ENCODE measurements around the gene COG1. TPM values are rescaled to one million over a fixed set of nuclear protein-coding genes. Genes with fewer than 3 reads are reported as not detected.

The COG1 gene
- total and polyA plus RNA-seq, 12 donors: 27.1 to 97.2 (median 58.0) TPM

DNA sequence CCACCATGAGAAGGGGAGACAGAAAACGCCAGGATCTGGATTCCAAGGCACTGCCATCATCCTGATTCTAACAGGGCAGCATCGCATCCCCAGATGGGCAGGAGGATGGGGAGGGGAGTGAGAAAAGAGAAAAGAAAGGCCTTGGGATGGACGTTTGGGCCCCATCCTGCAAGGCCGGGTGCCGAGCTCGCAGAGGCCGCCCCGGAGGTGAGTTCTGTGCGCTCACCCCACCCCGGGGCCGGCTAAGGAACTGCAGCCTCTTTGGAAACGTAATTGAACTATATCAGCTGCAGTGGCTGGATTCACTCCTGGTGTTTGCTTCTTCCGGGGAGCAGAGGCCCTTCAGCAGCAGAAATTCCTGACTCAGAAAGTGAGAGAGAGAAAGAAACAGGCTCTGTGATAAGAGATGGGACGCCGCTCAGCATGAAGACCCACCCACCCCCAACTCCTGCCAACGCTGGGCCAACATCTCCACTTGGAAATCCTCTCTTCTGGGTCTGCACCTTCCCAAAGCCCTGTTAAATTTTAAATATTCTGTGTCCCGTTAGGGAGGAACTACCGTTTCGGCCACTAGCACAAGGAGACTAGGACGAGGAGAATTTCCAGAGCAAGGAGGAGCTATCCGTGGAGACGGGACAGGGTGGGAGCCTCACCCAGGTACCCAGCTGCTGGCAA, 36.6 kb upstream of the COG1 start:
- 15 to 18% methylated on average over 22 of the region's 22 CpGs for WGBS, 2 donors
- Histone ChIP-seq H3K9me3 (no peaks in the 10 kb centered on the region), H3K27me3 (peaks cover 0 to 40% (median 24%) of the 10 kb centered on the region in 7 donors), H3K4me1 (peaks cover 0 to 20% (median 8%) of the 10 kb centered on the region in 9 donors), H3K27ac (peak overlapping the region in 1 of 10 donors; percentile 10), H3K36me3 (no peaks in the 10 kb centered on the region), H3K4me3 (no peak overlapping the region)
- ATAC-seq: peak; percentile 81 to 95 (median 92)
- DNase-seq: peak; percentile 62 to 73
- TF ChIP-seq CTCF (IDR thresholded peaks at IDR 0.05): peak; percentile 50 to 89 (median 80)
- intact Hi-C loops (cut with DNase I): loop anchor here in 9 of 10 donors (1.0 to 10.0 kb wide), 9 partner anchors 64 to 602 kb away; partner anchors contain the start of gene SLC39A11 (in 1 of the 9)

GRCh38 chr17:73156887-73157520, 35.9 kb upstream of the COG1 start:
- intact Hi-C loops (cut with DNase I): loop anchor here in 9 of 10 donors (1.0 to 10.0 kb wide), 9 partner anchors 65 to 602 kb away; partner anchors contain the start of gene SLC39A11 (in 1 of the 9)
- peaks cover 0 to 20% (median 8%) of the 10 kb centered on the region in 9 donors for H3K4me1 ChIP-seq
- no peak for TF ChIP-seq CTCF (IDR thresholded peaks at IDR 0.05)
- no peak for DNase-seq
- peaks cover 0 to 47% (median 28%) of the 10 kb centered on the region in 7 donors for H3K27me3 ChIP-seq
- H3K27ac ChIP-seq: peak overlapping the region in 1 of 10 donors; percentile 10
- no peak overlapping the region for H3K4me3 ChIP-seq
- no peaks in the 10 kb centered on the region for H3K36me3 ChIP-seq
- H3K9me3 ChIP-seq: no peaks in the 10 kb centered on the region
- ATAC-seq: no peak
- 54 to 60% methylated on average over 8 of the region's 8 CpGs for WGBS, 2 donors

DNA sequence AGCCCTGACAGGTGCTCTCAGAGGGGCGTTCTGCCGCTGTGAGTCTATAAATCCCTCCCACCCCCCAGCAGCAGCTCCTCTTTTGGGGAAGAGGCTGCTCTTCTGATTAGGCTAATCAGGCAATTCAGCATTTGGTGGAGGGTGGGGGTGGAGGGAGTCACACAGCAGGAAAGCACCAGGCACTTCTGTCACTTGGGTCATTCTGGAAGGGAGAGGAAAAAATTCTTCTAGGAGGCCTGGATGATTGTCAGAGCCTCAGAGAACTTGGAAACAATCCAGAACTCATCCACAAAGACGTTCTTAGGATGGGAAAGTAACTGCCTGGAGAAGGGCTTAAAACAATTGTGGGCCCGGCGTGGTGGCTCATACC, 35.3 kb upstream of the COG1 start:
- H3K27me3 ChIP-seq: peaks cover 0 to 49% (median 31%) of the 10 kb centered on the region in 7 donors
- H3K4me3 ChIP-seq: no peak overlapping the region
- DNase-seq (no peak), ATAC-seq (no peak)
- no peak overlapping the region for H3K27ac ChIP-seq
- TF ChIP-seq CTCF (IDR thresholded peaks at IDR 0.05): no peak
- H3K36me3 ChIP-seq: no peaks in the 10 kb centered on the region
- H3K9me3 ChIP-seq: no peaks in the 10 kb centered on the region
- H3K4me1 ChIP-seq: peaks cover 0 to 20% (median 8%) of the 10 kb centered on the region in 9 donors
- intact Hi-C loops (cut with DNase I): loop anchor here in 9 of 10 donors (5.0 to 10.0 kb wide), 8 partner anchors 65 to 603 kb away; partner anchors contain the start of gene SLC39A11 (in 1 of the 9)
- 34 to 50% methylated on average over 5 of the region's 5 CpGs for WGBS, 2 donors

DNA sequence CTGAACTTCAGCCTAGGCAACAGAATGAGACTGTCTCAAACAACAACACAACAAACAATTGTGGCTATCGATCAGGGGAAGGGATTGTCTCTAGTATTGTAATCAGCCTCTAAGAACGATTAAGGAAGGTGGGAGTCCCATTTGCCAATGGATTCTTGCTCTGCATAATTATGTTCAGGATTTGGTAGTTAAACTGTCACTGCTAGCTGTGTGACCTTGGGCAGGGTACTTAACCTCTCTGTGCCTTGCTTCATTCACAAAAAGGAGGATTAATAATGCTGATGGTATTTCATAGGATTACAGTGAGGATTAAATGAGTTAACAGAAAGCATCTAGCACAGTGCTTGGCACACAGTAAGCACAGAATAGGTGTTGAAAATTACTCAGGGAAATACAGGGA, 34.7 kb upstream of the COG1 start:
- DNase-seq (no peak), ATAC-seq (no peak)
- H3K4me1 ChIP-seq: peaks cover 0 to 20% (median 8%) of the 10 kb centered on the region in 9 donors
- 72 to 78% methylated on average over 2 of the region's 2 CpGs for WGBS, 2 donors
- no peaks in the 10 kb centered on the region for H3K9me3 ChIP-seq
- no peak overlapping the region for H3K4me3 ChIP-seq
- no peak overlapping the region for H3K27ac ChIP-seq
- intact Hi-C loops (cut with DNase I): loop anchor here in 9 of 10 donors (5.0 to 10.0 kb wide), 8 partner anchors 66 to 603 kb away; partner anchors contain the start of gene SLC39A11 (in 1 of the 9)
- no peak for TF ChIP-seq CTCF (IDR thresholded peaks at IDR 0.05)
- peaks cover 0 to 53% (median 37%) of the 10 kb centered on the region in 7 donors for H3K27me3 ChIP-seq
- H3K36me3 ChIP-seq: no peaks in the 10 kb centered on the region
